HEK293 (cell line): ENCODE results near the gene PSME4.

Experiments
- YY1 ChIP-seq: fragments of 450-650 bp; formaldehyde crosslinking; IDR thresholded peaks from 2 replicates; pipeline ENCODE4 v1.5.1; 2018; ENCODE audit warnings: missing biosample characterization, missing genetic modification characterization
- ZBTB1 ChIP-seq: fragments of 450-650 bp; formaldehyde crosslinking; IDR thresholded peaks from 2 replicates; pipeline ENCODE4 v1.5.1; 2016; ENCODE audit warnings: missing biosample characterization, missing genetic modification characterization
- ZIC2 ChIP-seq: fragments of 450-650 bp; formaldehyde crosslinking; IDR thresholded peaks from 2 replicates; pipeline ENCODE4 v1.5.1; 2016; ENCODE audit warnings: missing biosample characterization, missing genetic modification characterization
- ZNF112 ChIP-seq: fragments of 450-650 bp; formaldehyde crosslinking; IDR thresholded peaks from 2 replicates; pipeline ENCODE4 v1.5.0; 2017; ENCODE audit warnings: missing biosample characterization, missing genetic modification characterization
- ZNF121 ChIP-seq: fragments of 450-650 bp; formaldehyde crosslinking; IDR thresholded peaks from 2 replicates; pipeline ENCODE4 v1.5.1; 2016; ENCODE audit warnings: missing biosample characterization, missing genetic modification characterization
- ZNF239 ChIP-seq: fragments of 450-650 bp; formaldehyde crosslinking; IDR thresholded peaks from 2 replicates; pipeline ENCODE4 v1.5.1; 2016; ENCODE audit warnings: missing biosample characterization, missing genetic modification characterization
- ZNF335 ChIP-seq: fragments of 450-650 bp; formaldehyde crosslinking; conservative IDR thresholded peaks from 2 replicates; pipeline ENCODE4 v1.5.1; 2016; ENCODE audit warnings: missing biosample characterization, missing genetic modification characterization
- TF ChIP-seq, protein P1 (sequence below): fragments of 450-650 bp; formaldehyde crosslinking; IDR thresholded peaks from 2 replicates; pipeline ENCODE4 v1.5.1; 2016; ENCODE audit warnings: missing biosample characterization, missing genetic modification characterization
- TF ChIP-seq, protein P2 (sequence below): fragments of 450-650 bp; formaldehyde crosslinking; IDR thresholded peaks from 2 replicates; pipeline ENCODE4 v1.5.1; 2016; ENCODE audit warnings: missing biosample characterization, missing genetic modification characterization

DNA sequence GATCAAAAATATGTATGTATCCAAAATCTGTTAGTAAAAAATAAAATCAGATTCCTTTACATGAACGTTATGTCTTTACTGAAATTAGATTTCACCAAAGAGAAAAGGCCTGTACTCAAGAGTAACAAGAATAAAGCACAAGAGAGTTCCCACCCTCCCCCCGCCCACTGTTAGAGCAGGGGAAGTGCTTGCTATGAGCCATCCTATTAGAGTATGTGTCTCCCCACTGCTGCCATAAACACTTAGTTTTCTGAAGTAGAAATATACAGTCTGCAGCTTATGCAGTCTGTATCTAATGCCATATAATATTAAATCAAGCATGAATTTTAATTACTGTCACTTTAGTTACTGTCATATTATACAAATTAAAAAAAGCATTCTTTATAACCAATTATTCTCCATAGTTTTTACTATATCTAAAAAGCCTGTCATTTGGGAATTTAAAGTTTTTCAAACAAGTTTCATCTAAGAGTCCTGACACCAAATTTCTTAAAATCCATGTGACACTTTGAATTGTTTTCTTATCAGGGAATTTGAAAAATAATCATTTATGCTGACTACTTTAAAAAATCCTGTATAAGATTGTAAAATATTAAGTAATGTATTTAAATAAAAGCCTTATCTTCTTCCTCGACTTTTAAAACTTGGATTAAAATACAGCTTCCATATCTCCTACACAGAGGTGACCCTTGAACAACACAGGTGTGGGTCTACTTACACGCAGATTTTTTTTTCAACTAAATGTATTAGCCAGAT, 59.2 kb downstream of the PSME4 start:
- TF ChIP-seq ZNF335 (no peak), ZBTB1 (no peak), ZNF112 (tag by site-specific recombination) (no peak), ZNF121 (tag by site-specific recombination) (no peak), ZNF239 (no peak), YY1 (tag by site-specific recombination) (no peak), ZIC2 (tag by site-specific recombination) (no peak)
- TF ChIP-seq, protein P1, sequence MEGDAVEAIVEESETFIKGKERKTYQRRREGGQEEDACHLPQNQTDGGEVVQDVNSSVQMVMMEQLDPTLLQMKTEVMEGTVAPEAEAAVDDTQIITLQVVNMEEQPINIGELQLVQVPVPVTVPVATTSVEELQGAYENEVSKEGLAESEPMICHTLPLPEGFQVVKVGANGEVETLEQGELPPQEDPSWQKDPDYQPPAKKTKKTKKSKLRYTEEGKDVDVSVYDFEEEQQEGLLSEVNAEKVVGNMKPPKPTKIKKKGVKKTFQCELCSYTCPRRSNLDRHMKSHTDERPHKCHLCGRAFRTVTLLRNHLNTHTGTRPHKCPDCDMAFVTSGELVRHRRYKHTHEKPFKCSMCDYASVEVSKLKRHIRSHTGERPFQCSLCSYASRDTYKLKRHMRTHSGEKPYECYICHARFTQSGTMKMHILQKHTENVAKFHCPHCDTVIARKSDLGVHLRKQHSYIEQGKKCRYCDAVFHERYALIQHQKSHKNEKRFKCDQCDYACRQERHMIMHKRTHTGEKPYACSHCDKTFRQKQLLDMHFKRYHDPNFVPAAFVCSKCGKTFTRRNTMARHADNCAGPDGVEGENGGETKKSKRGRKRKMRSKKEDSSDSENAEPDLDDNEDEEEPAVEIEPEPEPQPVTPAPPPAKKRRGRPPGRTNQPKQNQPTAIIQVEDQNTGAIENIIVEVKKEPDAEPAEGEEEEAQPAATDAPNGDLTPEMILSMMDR, result no peak
- TF ChIP-seq, protein P2, sequence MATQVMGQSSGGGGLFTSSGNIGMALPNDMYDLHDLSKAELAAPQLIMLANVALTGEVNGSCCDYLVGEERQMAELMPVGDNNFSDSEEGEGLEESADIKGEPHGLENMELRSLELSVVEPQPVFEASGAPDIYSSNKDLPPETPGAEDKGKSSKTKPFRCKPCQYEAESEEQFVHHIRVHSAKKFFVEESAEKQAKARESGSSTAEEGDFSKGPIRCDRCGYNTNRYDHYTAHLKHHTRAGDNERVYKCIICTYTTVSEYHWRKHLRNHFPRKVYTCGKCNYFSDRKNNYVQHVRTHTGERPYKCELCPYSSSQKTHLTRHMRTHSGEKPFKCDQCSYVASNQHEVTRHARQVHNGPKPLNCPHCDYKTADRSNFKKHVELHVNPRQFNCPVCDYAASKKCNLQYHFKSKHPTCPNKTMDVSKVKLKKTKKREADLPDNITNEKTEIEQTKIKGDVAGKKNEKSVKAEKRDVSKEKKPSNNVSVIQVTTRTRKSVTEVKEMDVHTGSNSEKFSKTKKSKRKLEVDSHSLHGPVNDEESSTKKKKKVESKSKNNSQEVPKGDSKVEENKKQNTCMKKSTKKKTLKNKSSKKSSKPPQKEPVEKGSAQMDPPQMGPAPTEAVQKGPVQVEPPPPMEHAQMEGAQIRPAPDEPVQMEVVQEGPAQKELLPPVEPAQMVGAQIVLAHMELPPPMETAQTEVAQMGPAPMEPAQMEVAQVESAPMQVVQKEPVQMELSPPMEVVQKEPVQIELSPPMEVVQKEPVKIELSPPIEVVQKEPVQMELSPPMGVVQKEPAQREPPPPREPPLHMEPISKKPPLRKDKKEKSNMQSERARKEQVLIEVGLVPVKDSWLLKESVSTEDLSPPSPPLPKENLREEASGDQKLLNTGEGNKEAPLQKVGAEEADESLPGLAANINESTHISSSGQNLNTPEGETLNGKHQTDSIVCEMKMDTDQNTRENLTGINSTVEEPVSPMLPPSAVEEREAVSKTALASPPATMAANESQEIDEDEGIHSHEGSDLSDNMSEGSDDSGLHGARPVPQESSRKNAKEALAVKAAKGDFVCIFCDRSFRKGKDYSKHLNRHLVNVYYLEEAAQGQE (tag by site-specific recombination), result no peak
